Measurements from ENCODE around the gene PABPN1L.

DNA sequence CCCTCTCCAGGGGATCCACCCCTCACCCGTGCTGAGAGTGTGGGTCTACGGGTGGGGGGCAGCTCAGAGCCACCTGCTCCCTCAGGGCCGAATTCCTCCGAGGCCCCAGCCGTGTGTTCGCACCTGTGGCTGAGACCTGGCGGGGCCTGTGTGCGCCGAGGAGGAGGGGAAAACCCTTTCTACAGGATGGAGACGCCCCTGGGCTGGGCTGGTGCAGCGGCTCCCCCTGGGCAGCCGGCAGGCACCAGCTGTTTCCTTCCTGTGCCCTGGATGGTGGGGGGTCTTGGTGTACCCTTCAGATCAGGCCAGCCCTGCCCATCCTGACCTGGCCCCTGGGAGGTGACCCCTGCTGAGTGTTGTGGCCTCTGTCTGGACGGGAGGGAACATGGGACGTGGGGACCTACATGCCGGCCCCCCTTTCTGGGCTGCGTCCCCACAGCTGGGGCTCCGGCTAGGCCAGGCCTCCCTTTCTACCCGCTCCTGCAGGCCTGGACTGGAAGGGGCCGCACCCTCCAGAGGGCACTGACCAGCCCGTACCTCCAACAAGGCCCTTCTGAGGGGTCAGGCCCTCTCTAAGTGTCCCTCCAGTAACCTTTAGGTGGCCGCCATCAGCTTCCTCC lies 28.3 kb upstream of the PABPN1L start:
- TF ChIP-seq, protein P1, sequence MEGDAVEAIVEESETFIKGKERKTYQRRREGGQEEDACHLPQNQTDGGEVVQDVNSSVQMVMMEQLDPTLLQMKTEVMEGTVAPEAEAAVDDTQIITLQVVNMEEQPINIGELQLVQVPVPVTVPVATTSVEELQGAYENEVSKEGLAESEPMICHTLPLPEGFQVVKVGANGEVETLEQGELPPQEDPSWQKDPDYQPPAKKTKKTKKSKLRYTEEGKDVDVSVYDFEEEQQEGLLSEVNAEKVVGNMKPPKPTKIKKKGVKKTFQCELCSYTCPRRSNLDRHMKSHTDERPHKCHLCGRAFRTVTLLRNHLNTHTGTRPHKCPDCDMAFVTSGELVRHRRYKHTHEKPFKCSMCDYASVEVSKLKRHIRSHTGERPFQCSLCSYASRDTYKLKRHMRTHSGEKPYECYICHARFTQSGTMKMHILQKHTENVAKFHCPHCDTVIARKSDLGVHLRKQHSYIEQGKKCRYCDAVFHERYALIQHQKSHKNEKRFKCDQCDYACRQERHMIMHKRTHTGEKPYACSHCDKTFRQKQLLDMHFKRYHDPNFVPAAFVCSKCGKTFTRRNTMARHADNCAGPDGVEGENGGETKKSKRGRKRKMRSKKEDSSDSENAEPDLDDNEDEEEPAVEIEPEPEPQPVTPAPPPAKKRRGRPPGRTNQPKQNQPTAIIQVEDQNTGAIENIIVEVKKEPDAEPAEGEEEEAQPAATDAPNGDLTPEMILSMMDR (IDR thresholded peaks at IDR 0.05) = no peak
- no peak for TF ChIP-seq POLR2A (IDR thresholded peaks at IDR 0.05)

Data from adrenal gland (tissue), 5 donors.